ENCODE data around the gene ELMO1.

- TF ChIP-seq CTCF (optimal IDR thresholded peaks at IDR 0.05 in 1 of 3, IDR thresholded peaks at IDR 0.05 in 1 of 3, conservative IDR thresholded peaks at IDR 0.05 in 1 of 3; ENCODE audit: extremely low read depth in 1 of 3, insufficient read depth in 2 of 3, low read length in 3 of 3) (no peak), EZH2 (IDR thresholded peaks at IDR 0.05; ENCODE audit: low read length) (no peak)
Observed at GRCh38 chr7:37151741-37152413, 296.8 kb downstream of the ELMO1 start.

All from keratinocyte (primary cell).